HCT116 (cell line): Measurements from ENCODE around the gene SMYD3. TPM values are rescaled to one million over a fixed set of nuclear protein-coding genes. Genes with fewer than 3 reads are reported as not detected.
"Not testable (repeated sequence)": the region's sequence is repeated elsewhere in the genome, so short reads cannot be mapped to it uniquely, and the experiment has no call there.

ENCODE experiments used
- ATAC-seq: fragments of 200-7000 bp; cut with Tn5 transposase; 2 replicates; pipeline ENCODE4 v1.9.1; 2020; ENCODE audit warnings: mild to moderate bottlenecking, moderate library complexity
- BruUV-seq: library from RNA; stranded (reverse); fragments of 400-500 nt; replicated peaks from 2 replicates; lab custom pipeline; 2021; lab: Mats Ljungman, UMichigan
- CTCF ChIA-PET: fragments of 300-600 bp; sonication (Branson Sonifier 250); formaldehyde crosslinking; loops from one replicate; lab custom pipeline; 2021; ENCODE audit warnings: antibody characterized with exemption; lab: Charles Lee
- POLR2A ChIA-PET: fragments of 300-600, 350-600 bp; sonication (Branson Sonifier 250); formaldehyde crosslinking; loops from one replicate; lab custom pipeline; 2021; ENCODE audit warnings: antibody characterized with exemption; lab: Charles Lee
- RAD21 ChIA-PET, 2 experiments: fragments of 300-600 bp; sonication (Branson Sonifier 250); formaldehyde crosslinking; loops; one replicate each; lab custom pipeline; 2023; ENCODE audit warnings: low total read pairs in 2 of 2; ENCODE audit not compliant: uncharacterized antibody in 2 of 2, unreplicated experiment in 2 of 2, low non-redundant PET in 1 of 2; lab: Charles Lee
- DNase-seq: peaks from one replicate; pipeline ENCODE4 v3.0.0-alpha.2; 2010; ENCODE audit warnings: low read depth, low spot score
- H2AFZ ChIP-seq: fragments of 200-600 bp; shearing (Covaris generic), sonication (generic); 2 replicates; pipeline ENCODE4 v1.6.1; 2017; ENCODE audit warnings: low read depth, mixed run types, mixed read lengths, antibody characterized with exemption, low read length; ENCODE audit not compliant: poor library complexity, severe bottlenecking
- H3K27ac ChIP-seq: 2 replicates; pipeline ENCODE4 v1.5.1; 2012; ENCODE audit warnings: low read depth, low read length
- H3K27me3 ChIP-seq: fragments of 200-600 bp; sonication (generic); 2 replicates; pipeline ENCODE4 v1.6.1; 2016; ENCODE audit warnings: mixed run types, low read length, mixed read lengths; ENCODE audit not compliant: insufficient read depth
- H3K36me3 ChIP-seq, 2 experiments: fragments of 200-500 bp in 1 of 2; fragments of 200-600 bp in 1 of 2; sonication (Bioruptor generic) in 1 of 2; sonication (generic) in 1 of 2; 2 replicates each; pipeline versions ENCODE4 v1.5.1 to v1.6.1; 2014 to 2016; ENCODE audit warnings: low read length in 2 of 2, inconsistent platforms in 1 of 2, mixed read lengths in 1 of 2, mixed run types in 1 of 2; ENCODE audit not compliant: insufficient read depth in 2 of 2, control insufficient read depth in 1 of 2
- H3K4me1 ChIP-seq, 2 experiments: fragments of 200-600 bp in 1 of 2; sonication (generic) in 1 of 2; 2 replicates each; pipeline versions ENCODE4 v1.5.1 to v1.6.1; 2012 to 2017; ENCODE audit warnings: low read length in 2 of 2, inconsistent platforms in 1 of 2, mild to moderate bottlenecking in 1 of 2, mixed read lengths in 1 of 2, mixed run types in 1 of 2, moderate library complexity in 1 of 2; ENCODE audit not compliant: insufficient read depth in 2 of 2, control insufficient read depth in 1 of 2
- H3K4me2 ChIP-seq: fragments of 200-600 bp; sonication (generic); 2 replicates; pipeline ENCODE4 v1.6.1; 2017; ENCODE audit warnings: mixed run types, low read length, mixed read lengths
- H3K4me3 ChIP-seq, 2 experiments: fragments of 200-600 bp in 1 of 2; sonication (generic) in 1 of 2; replicated peaks in 1 of 2; 2 replicates each; pipeline ENCODE4 v1.5.1; 2011 to 2016; ENCODE audit warnings: low read length in 2 of 2, control low read depth in 1 of 2, low read depth in 1 of 2, mild to moderate bottlenecking in 1 of 2, mixed read lengths in 1 of 2, mixed run types in 1 of 2
- H3K79me2 ChIP-seq: fragments of 200-600 bp; sonication (generic); 2 replicates; pipeline ENCODE4 v1.6.1; 2017; ENCODE audit warnings: mild to moderate bottlenecking, mixed run types, low read length, moderate library complexity, mixed read lengths; ENCODE audit not compliant: insufficient read depth
- H3K9ac ChIP-seq: fragments of 200-600 bp; sonication (generic); 2 replicates; pipeline ENCODE4 v1.6.1; 2016; ENCODE audit warnings: low read length, mixed read lengths
- H3K9me2 ChIP-seq: fragments of 200-600 bp; sonication (generic), shearing (Covaris generic); 2 replicates; pipeline ENCODE4 v1.6.1; 2017; ENCODE audit warnings: mixed run types, mild to moderate bottlenecking, moderate library complexity; ENCODE audit not compliant: insufficient read depth
- H3K9me3 ChIP-seq, 2 experiments: fragments of 200-500 bp in 1 of 2; fragments of 200-600 bp in 1 of 2; sonication (Bioruptor generic) in 1 of 2; sonication (generic) in 1 of 2; 2 replicates each; pipeline ENCODE4 v1.6.1; 2014 to 2017; ENCODE audit warnings: low read length in 2 of 2, mixed read lengths in 2 of 2, inconsistent platforms in 1 of 2, low read depth in 1 of 2, mild to moderate bottlenecking in 1 of 2, mixed run types in 1 of 2, moderate library complexity in 1 of 2; ENCODE audit not compliant: control insufficient read depth in 1 of 2, insufficient read depth in 1 of 2
- H4K20me1 ChIP-seq: fragments of 200-600 bp; sonication (generic), shearing (Covaris generic); 2 replicates; pipeline ENCODE4 v1.6.1; 2017; ENCODE audit warnings: mixed run types, mild to moderate bottlenecking, moderate library complexity; ENCODE audit not compliant: insufficient read depth
- CEBPB ChIP-seq: IDR thresholded peaks from 2 replicates; pipeline ENCODE4 v1.6.1; 2012; ENCODE audit warnings: low read depth
- EZH2 ChIP-seq: fragments of 200-600 bp; sonication (generic); IDR thresholded peaks from 2 replicates; pipeline ENCODE4 v1.6.1; 2017; ENCODE audit warnings: antibody characterized with exemption, mixed run types
- TCF7L2 ChIP-seq: IDR thresholded peaks from 2 replicates; pipeline ENCODE4 v1.7.0; 2011; ENCODE audit warnings: borderline replicate concordance, inconsistent platforms; ENCODE audit not compliant: insufficient read depth, insufficient read length; ENCODE audit errors: extremely low read depth
- intact Hi-C: fragments of 100-400 bp; cut with micrococcal nuclease; formaldehyde crosslinking; loops from 2 replicates; pipeline ENCODE4 v1.10.0; 2022
- total RNA-seq: library from RNA; stranded (reverse); gene quantifications from one replicate; pipeline ENCODE4 v1.2.1, GENCODE V29; 2021; ENCODE audit not compliant: unreplicated experiment

SMYD3 gene
- total RNA-seq, 1 experiment from 2014 or later, result 33.6 TPM

- Histone ChIP-seq H3K9ac (no peak overlapping the region), H3K27ac (no peak overlapping the region), H3K9me3 (no peaks in the 10 kb centered on the region), H3K27me3 (no peaks in the 10 kb centered on the region), H4K20me1 (no peaks in the 10 kb centered on the region), H2AFZ (no peak overlapping the region), H3K4me1 (no peaks in the 10 kb centered on the region), H3K4me2 (no peak overlapping the region), H3K79me2 (no peaks in the 10 kb centered on the region), H3K4me3 (no peak overlapping the region), H3K36me3 (no peaks in the 10 kb centered on the region), H3K9me2 (no peaks in the 10 kb centered on the region)
- CTCF ChIA-PET, result no interaction called here
- TF ChIP-seq EZH2, result no peak
- no peak for TF ChIP-seq CEBPB
- TF ChIP-seq TCF7L2, result no peak
- ATAC-seq, result no peak
- RAD21 ChIA-PET, result no interaction called here
- POLR2A ChIA-PET, result no interaction called here
- DNase-seq, result no peak
- intact Hi-C loops, result no loop called here
- BruUV-seq, result no TSS peak
Observed at GRCh38 chr1:246364415-246364941, 142.6 kb downstream of the SMYD3 start.

DNA sequence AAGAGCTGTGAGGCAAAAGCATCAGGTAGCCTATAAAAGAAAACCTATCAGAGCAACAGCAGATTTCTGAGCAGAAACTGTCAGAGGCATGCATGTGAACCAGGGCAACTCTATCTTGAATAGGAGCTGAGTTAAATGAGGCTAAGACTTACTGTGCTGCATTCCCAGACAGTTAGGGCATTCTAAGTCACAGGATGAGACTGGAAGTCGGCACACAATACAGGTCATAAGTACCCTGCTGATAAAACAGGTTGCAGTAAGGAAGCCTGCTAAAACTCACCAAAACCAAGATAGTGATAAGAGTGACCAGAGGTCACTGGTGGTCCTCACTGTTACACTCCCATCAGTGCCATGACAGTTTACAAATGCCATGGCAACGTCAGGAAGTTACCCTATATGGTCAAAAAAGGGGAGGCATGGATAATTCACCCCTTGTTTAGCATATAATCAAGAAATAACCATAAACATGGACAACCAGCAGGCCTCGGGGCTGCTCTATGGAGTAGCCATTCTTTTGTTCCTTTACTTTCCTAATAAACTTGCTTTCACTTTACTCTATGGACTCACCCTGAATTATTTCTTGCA, 150.0 kb downstream of the SMYD3 start:
- POLR2A ChIA-PET, H3K27ac ChIP-seq: not testable (repeated sequence)

More for the DNA sequence above, 150.0 kb downstream of the SMYD3 start:
- H3K9ac ChIP-seq, RAD21 ChIA-PET, H3K9me2 ChIP-seq, CTCF ChIA-PET, H3K79me2 ChIP-seq, intact Hi-C loops, H4K20me1 ChIP-seq, H3K36me3 ChIP-seq, H3K4me1 ChIP-seq, BruUV-seq, H3K4me3 ChIP-seq, H3K4me2 ChIP-seq, H3K9me3 ChIP-seq, DNase-seq, ATAC-seq, H2AFZ ChIP-seq, H3K27me3 ChIP-seq: not testable (repeated sequence)
